HG03442 (cell line): ENCODE data around the gene VAT1.
"Not testable (repeated sequence)": the region's sequence is repeated elsewhere in the genome, so short reads cannot be mapped to it uniquely, and the experiment has no call there.

Experiments
- ATAC-seq: cut with Tn5 transposase; IDR thresholded peaks from one replicate; pipeline ENCODE4 v1.9.1; 2021; ENCODE audit warnings: mild to moderate bottlenecking, moderate library complexity; ENCODE audit not compliant: unreplicated experiment

Gene VAT1

DNA sequence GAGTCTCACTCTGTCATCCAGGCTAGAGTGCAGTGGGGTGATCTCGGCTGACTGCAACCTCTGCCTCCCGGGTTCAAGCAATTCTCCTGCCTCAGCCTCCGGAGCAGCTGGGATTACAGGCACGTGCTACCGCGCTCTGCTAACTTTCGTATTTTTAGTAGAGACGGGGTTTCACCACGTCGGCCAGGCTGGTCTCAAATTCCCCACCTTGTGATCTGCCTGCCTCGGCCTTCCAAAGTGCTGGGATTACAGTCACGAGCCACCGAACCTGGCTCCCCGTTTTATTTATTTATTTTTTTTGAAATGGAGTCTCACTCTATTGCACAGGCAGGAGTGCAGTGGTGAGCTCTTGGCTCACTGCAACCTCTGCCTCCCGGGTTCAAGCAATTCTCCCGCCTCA, 46.5 kb downstream of the VAT1 start:
- not testable (repeated sequence) for ATAC-seq

DNA sequence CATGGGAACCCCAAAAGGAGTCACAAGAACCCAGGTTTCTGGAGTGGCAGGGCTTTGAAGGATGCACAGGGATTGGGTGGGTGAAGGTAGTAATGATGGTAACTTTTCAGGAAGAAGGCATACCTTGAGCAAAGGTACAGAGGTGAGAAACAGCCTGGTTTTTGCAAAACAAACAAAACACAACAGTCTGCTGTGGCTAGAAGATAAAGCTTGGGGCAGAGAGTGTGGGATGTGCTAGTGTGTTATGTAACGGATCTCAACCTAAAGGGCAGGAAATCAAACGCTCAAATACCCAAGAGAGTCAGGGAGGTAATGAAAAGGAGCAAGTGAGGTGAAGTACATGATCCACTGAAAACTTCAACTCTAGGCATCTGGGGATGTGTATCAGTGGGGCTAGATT, 46.9 kb downstream of the VAT1 start:
- ATAC-seq, result no peak

DNA sequence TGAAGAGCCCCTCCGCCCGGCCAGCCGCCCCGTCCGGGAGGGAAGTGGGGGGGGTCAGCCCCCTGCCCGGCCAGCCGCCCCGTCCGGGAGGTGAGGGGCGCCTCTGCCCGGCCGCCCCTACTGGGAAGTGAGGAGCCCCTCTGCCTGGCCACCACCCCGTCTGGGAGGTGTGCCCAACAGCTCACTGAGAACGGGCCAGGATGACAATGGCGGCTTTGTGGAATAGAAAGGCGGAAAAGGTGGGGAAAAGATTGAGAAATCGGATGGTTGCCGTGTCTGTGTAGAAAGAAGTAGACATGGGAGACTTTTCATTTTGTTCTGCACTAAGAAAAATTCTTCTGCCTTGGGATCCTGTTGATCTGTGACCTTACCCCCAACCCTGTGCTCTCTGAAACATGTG, 48.9 kb downstream of the VAT1 start:
- not testable (repeated sequence) for ATAC-seq

DNA sequence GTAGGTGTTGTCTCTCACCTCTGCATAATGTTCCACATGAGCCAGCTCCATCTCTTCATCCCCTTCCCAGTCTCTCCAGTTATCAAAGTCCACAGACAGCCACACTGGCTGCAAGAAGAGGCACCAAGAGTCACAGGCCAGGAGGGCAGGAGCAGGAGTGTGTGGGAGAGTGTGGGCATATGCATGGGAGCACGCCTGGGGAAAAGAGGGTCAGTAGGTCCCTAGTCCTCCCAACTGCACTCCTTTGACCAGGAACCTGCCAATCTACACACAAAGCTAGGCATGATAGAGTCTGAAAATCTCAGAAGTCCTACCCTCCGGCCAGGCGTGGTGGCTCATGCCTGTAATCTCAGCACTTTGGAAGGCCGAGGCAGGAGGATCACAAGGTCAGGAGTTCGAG, 50.6 kb downstream of the VAT1 start:
- ATAC-seq, result no peak

DNA sequence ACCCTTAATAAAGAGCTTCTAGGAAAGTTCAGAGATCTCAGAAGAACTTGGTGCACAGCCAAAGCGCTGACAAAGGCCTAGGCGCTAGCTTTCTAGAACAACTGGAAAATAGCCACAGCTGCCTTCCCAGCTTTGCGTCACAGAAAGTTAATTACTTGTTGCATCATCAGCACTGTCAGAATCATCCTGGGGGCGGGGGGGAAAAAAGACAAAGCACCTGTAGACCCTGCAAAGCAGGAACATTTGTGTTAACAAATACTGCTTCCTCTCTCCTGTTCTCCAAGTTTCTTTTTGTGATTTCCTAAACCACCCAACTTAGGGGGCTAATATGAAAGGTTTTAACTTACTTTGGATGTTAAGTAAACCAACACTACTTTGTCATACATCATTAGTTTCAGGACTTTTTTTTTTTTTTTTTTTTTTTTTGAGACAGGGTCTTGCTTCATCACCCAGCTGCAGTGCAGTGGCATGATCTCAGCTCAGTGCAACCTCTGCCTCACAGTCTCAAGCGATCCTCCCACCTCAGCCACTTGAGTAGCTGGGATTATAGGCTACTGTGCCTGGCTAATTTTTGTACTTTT, 53.1 kb downstream of the VAT1 start:
- no peak for ATAC-seq

DNA sequence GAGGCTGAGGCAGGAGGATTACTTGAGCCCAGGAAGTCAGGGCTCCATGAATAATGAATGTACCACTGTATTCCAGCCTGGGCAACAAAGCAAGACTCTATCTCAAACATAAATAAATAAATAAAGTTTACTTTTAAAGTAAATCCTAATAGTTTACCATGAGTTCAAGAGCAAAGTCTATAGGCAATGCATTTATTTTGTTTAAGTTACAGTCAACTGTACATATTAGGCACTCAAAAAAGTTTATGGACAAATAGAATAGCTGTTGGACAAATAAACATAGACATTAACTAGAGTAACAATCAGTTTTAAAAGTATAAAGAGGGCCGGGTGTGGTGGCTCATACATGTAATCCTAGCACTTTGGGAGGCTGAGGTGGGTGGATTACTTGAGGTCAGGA, 54.3 kb downstream of the VAT1 start:
- no peak for ATAC-seq
